ENCODE data around the gene UBE2V1. TPM values are rescaled to one million over a fixed set of nuclear protein-coding genes. Genes with fewer than 3 reads are reported as not detected.

UBE2V1 gene
- total RNA-seq, 2 experiments from 2014 or later, result 124 to 137 TPM

DNA sequence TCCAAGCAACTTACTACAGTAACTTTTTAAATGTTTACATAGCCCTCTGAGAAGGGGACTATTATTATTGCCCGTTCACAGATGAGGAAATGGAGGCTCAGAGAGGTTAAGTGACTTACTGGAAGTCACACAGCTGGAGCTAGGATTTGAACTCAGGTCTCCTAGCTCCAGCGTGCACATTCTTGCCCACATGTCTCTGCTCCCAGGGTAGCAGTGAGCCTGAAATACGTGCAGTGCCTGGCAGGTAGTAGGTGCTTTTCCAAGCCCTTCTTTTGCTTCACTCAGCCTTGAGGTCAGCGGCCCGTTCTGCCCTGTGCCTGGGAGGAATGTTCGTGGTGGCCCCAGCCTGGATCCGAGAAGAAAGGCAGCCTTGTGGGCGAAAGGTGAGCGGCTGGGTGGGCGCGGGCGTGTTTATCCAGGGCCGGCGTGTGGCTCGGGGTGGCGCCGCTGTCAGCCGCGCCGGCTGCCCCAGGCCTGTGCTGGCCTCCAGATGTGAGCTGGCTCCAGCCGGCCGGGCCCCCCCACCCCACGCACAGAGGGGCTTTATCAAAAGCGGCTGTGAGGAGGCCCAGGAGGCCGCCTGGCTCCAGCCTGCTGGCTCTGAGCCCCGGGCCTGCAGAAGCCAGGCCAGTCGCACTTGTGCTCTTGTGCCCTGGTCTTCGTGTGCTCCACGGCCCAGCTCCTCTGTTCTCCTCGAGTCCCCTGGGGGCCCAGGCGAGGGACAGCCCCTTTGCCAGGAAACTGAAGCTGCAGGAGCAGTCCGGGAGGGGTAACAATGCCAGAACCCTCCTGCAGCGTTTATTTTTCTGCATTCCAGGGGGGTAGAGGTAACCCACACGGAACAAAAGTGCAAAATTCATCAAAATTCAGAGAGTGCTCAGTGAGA lies 58.1 kb downstream of the UBE2V1 start:
- Mint-ChIP-seq H3K4me1 (ENCODE audit: low read depth) (no peaks in the 10 kb centered on the region), H3K27ac (no peak overlapping the region), H3K27me3 (ENCODE audit: low read depth) (peaks cover 8% of the 10 kb centered on the region), H3K36me3 (ENCODE audit: low read depth) (no peaks in the 10 kb centered on the region), H3K9me3 (no peaks in the 10 kb centered on the region), H3K4me3 (no peak overlapping the region)
- DNase-seq, result no peak
- CTCF ChIA-PET, result no interaction called here
- intact Hi-C loops (cut with micrococcal nuclease), result no loop called here

DNA sequence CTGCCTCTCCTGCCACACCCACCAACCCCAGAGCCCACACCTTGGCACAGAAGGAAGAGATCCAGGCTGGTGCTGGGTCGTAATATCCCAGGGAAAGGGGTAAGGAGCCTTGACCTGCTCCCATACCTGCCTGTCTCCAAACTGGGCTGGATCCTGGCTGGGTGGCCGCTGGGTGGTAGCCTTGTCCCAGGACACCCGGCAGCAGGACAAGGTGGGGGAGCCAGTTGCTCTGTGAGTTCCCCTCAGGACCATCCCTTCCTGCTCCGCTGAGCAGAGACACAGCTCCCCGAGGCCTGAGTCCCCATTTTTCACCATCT lies 58.8 kb downstream of the UBE2V1 start:
- no peak for DNase-seq
- no peaks in the 10 kb centered on the region for H3K36me3 Mint-ChIP-seq (ENCODE audit: low read depth)
- no peaks in the 10 kb centered on the region for H3K9me3 Mint-ChIP-seq
- no peak overlapping the region for H3K27ac Mint-ChIP-seq
- H3K27me3 Mint-ChIP-seq (ENCODE audit: low read depth), result peaks cover 8% of the 10 kb centered on the region
- no peaks in the 10 kb centered on the region for H3K4me1 Mint-ChIP-seq (ENCODE audit: low read depth)
- CTCF ChIA-PET, result no interaction called here
- intact Hi-C loops (cut with micrococcal nuclease), result no loop called here
- no peak overlapping the region for H3K4me3 Mint-ChIP-seq

- no peak for DNase-seq
- CTCF ChIA-PET, result no interaction called here
- Mint-ChIP-seq H3K9me3 (no peaks in the 10 kb centered on the region), H3K36me3 (ENCODE audit: low read depth) (no peaks in the 10 kb centered on the region), H3K27ac (no peak overlapping the region), H3K4me1 (ENCODE audit: low read depth) (peaks cover 2% of the 10 kb centered on the region), H3K4me3 (no peak overlapping the region), H3K27me3 (ENCODE audit: low read depth) (peaks cover 11% of the 10 kb centered on the region)
- intact Hi-C loops (cut with micrococcal nuclease), result no loop called here
Measured at GRCh38 chr20:50053362-50054230, 59.4 kb downstream of the UBE2V1 start.

DNA sequence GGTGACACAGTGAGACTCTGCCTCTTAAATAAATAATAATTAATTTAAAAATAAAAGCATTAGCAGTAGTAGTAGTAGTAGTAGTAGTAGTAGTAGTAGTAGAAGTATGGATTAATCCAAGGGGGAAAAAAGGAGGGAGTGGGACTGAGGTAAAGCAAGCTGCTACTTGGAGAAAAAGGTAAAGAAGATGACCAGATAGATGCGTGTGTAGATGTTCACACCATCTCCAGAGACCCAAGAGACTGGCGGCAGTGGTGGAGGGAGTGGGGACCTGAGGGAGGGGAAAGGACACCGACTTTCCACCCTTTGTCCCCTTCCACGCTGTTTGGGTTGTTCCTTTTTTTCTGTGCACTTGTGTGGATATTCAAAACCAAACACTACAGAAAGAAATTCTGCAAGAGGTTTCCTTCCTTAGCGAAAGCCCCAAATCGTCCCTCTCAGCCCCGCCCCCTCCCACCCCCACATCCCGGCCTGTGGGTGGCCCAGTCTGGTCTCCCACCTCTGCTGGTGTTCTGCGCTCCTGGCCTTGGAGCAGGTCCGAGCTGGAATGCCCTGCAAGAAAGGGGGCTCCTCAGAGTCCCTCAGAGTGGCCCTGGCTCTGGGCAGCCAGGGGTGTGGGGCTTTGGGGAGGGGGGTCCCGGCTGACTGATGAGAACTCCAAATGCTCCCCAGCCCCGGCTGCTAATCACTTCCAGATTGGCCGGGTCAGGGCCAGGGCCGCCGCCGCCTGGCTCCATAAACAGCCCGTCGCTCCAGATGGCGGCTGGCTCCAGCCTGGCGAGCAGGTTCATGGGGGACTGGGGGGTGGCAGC lies 60.2 kb downstream of the UBE2V1 start:
- H3K4me1 Mint-ChIP-seq (ENCODE audit: low read depth), result peaks cover 6% of the 10 kb centered on the region
- H3K27me3 Mint-ChIP-seq (ENCODE audit: low read depth), result peaks cover 17% of the 10 kb centered on the region
- intact Hi-C loops (cut with micrococcal nuclease), result no loop called here
- H3K9me3 Mint-ChIP-seq, result no peaks in the 10 kb centered on the region
- no peak for DNase-seq
- H3K36me3 Mint-ChIP-seq (ENCODE audit: low read depth), result no peaks in the 10 kb centered on the region
- CTCF ChIA-PET, result interaction anchor here (0.6 kb wide), 1 partner anchor 74 kb away, joined by 4 read pairs; no protein-coding TSS in a partner anchor
- no peak overlapping the region for H3K4me3 Mint-ChIP-seq
- no peak overlapping the region for H3K27ac Mint-ChIP-seq

GRCh38 chr20:50050660-50051308 lies 62.2 kb downstream of the UBE2V1 start:
- peaks cover 20% of the 10 kb centered on the region for H3K27me3 Mint-ChIP-seq (ENCODE audit: low read depth)
- H3K4me1 Mint-ChIP-seq (ENCODE audit: low read depth), result peaks cover 6% of the 10 kb centered on the region
- no peak overlapping the region for H3K27ac Mint-ChIP-seq
- DNase-seq, result no peak
- H3K4me3 Mint-ChIP-seq, result no peak overlapping the region
- no peaks in the 10 kb centered on the region for H3K36me3 Mint-ChIP-seq (ENCODE audit: low read depth)
- CTCF ChIA-PET, result interaction anchor here (0.7 kb wide), 1 partner anchor 71 kb away, joined by 4 read pairs; no protein-coding TSS in a partner anchor
- intact Hi-C loops (cut with micrococcal nuclease), result no loop called here
- H3K9me3 Mint-ChIP-seq, result no peaks in the 10 kb centered on the region

DNA sequence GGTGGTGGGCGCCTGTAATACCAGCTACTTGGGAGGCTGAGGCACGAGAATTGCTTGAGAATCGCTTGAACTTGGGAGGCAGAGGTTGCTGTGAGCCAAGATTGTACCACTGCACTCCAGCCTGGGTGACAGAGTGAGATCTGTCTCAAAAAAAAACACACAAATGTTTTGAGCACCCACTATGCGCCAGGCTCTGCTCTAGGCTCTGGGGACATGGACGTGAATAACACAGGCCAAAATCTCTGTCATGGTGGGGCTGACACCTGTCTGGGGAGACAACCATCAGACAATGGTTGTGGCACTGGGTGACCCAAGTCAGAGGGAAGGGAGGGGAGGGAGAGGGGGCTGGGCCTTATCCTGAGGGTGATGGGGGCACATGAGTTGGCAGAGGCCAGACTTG lies 62.7 kb downstream of the UBE2V1 start:
- Mint-ChIP-seq H3K36me3 (ENCODE audit: low read depth) (no peaks in the 10 kb centered on the region), H3K9me3 (peaks cover 2% of the 10 kb centered on the region), H3K27ac (no peak overlapping the region), H3K4me1 (ENCODE audit: low read depth) (peaks cover 6% of the 10 kb centered on the region), H3K4me3 (no peak overlapping the region), H3K27me3 (ENCODE audit: low read depth) (peaks cover 22% of the 10 kb centered on the region)
- no peak for DNase-seq
- intact Hi-C loops (cut with micrococcal nuclease), result no loop called here
- CTCF ChIA-PET, result no interaction called here

DNA sequence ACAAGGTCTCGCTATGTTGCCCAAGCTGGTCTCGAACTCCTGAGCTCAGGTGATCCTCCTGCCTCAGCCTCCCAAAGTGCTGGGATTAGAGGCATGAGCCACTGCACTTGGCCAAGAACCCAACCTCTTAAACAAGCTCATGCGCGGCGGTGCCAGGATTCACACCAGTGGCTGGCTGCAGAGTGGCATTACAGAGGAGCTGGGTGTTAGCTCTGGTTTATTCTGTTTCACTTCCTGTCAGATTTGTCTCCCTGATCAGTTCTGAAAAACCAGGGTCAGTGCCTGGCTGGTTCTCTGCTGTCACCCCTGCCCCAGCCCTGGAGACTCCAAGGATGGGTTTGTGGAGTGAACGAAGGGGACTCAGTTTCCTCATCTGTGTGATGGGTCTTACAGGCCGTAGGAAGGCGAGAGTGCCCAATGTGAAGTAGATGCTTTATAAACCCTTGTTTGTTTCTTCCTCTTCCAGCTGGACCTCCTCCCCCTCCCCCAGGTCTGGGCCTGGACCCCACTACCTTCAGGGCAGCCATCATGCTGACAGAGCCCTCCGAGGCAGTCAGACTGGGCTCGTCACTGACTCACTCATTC lies 63.4 kb downstream of the UBE2V1 start:
- DNase-seq, result no peak
- intact Hi-C loops (cut with micrococcal nuclease), result no loop called here
- Mint-ChIP-seq H3K4me3 (no peak overlapping the region), H3K4me1 (ENCODE audit: low read depth) (peaks cover 6% of the 10 kb centered on the region), H3K27ac (no peak overlapping the region), H3K9me3 (peaks cover 2% of the 10 kb centered on the region), H3K27me3 (ENCODE audit: low read depth) (peaks cover 22% of the 10 kb centered on the region), H3K36me3 (ENCODE audit: low read depth) (no peaks in the 10 kb centered on the region)
- CTCF ChIA-PET, result no interaction called here

- H3K9me3 Mint-ChIP-seq, result peaks cover 2% of the 10 kb centered on the region
- no peak overlapping the region for H3K27ac Mint-ChIP-seq
- CTCF ChIA-PET, result interaction anchor here (0.6 kb wide), 1 partner anchor 339 kb away, joined by 6 read pairs; no protein-coding TSS in a partner anchor
- peaks cover 6% of the 10 kb centered on the region for H3K4me1 Mint-ChIP-seq (ENCODE audit: low read depth)
- DNase-seq, result no peak
- H3K4me3 Mint-ChIP-seq, result no peak overlapping the region
- no peaks in the 10 kb centered on the region for H3K36me3 Mint-ChIP-seq (ENCODE audit: low read depth)
- intact Hi-C loops (cut with micrococcal nuclease), result no loop called here
- H3K27me3 Mint-ChIP-seq (ENCODE audit: low read depth), result peaks cover 19% of the 10 kb centered on the region
Measured at GRCh38 chr20:50048420-50049166, 64.4 kb downstream of the UBE2V1 start.

DNA sequence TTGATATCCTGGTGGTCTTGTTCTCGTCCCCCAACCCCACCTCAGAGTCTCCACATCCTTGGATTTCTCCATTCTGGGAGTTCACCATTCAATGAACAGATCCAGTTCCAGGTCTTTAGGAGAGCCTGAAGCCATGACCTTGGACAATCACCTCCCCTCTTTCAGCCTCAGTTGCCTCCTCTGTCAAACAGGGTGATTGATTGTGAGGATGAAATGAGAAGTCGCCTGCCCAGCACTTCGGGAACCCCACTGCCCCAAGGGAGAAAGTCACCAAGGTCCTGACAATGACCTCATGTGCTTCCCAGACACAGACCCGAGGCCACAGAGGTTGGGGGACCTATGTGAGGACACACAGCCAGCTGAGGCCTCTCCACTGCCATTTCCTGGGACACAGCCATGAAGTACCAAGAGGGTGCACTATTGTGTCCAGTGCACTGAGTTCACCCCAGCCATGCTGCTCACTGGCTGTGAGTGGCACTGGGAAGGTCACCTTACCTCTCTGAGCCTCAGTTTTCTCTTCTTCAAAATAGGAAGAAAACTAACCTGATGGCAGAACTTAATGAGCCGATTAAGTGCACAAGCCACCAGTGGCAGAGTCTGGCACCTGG lies 68.5 kb downstream of the UBE2V1 start:
- no peak for DNase-seq
- no peaks in the 10 kb centered on the region for H3K36me3 Mint-ChIP-seq (ENCODE audit: low read depth)
- CTCF ChIA-PET, result no interaction called here
- intact Hi-C loops (cut with micrococcal nuclease), result no loop called here
- peaks cover 6% of the 10 kb centered on the region for H3K4me1 Mint-ChIP-seq (ENCODE audit: low read depth)
- peaks cover 2% of the 10 kb centered on the region for H3K9me3 Mint-ChIP-seq
- H3K27me3 Mint-ChIP-seq (ENCODE audit: low read depth), result peaks cover 14% of the 10 kb centered on the region
- H3K4me3 Mint-ChIP-seq, result no peak overlapping the region
- no peak overlapping the region for H3K27ac Mint-ChIP-seq

DNA sequence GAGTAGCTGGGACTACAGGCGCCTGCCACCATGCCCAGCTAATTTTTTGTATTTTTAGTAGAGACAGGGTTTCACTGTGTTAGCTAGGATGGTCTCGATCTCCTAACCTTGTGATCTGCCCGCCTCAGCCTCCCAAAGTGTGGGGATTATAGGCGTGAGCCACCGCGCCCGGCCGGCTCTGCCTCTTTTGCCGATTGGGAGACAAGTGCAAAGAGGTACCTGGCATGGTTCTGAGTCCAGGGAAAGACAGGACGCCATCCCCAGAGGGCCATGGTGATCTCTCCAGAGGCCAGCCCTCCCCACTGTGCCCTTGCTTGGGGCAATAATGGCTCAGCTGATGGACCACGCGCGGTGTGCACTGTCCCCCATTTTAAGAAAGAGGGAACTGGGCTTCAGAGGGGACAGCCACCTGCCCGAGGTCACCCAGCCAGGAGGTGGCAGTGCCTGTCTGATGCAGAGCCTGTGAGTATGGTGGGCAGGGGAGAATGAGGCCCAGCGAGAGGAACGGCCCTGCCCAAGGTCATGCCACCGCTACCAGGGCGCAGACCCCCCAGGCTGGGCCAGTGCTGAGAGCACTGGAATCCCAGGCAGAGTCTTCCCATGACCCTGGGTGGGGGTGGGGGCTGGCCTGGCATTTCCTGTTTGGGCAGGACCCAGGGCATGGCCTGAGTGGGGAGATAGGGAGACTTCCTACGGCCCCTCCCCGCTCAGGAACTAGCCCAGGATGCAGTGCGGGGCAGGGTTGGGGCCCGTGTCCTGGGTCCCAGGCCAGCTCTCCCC lies 69.2 kb downstream of the UBE2V1 start:
- no peak for DNase-seq
- intact Hi-C loops (cut with micrococcal nuclease), result no loop called here
- Mint-ChIP-seq H3K9me3 (peaks cover 2% of the 10 kb centered on the region), H3K36me3 (ENCODE audit: low read depth) (no peaks in the 10 kb centered on the region), H3K27ac (no peak overlapping the region), H3K4me3 (no peak overlapping the region), H3K27me3 (ENCODE audit: low read depth) (peaks cover 12% of the 10 kb centered on the region), H3K4me1 (ENCODE audit: low read depth) (peaks cover 4% of the 10 kb centered on the region)
- CTCF ChIA-PET, result interaction anchor here (0.7 kb wide), 1 partner anchor 63 kb away, joined by 5 read pairs; no protein-coding TSS in a partner anchor

Data from activated naive CD4-positive, alpha-beta T cell treated with anti-CD3 and anti-CD28 coated beads for 36 hours (primary cell).